ENCODE data around the gene GRWD1. TPM values are rescaled to one million over a fixed set of nuclear protein-coding genes. Genes with fewer than 3 reads are reported as not detected.

Gene GRWD1
- total and polyA plus RNA-seq, 7 donors, result 24.2 to 53.7 (median 42.0) TPM

DNA sequence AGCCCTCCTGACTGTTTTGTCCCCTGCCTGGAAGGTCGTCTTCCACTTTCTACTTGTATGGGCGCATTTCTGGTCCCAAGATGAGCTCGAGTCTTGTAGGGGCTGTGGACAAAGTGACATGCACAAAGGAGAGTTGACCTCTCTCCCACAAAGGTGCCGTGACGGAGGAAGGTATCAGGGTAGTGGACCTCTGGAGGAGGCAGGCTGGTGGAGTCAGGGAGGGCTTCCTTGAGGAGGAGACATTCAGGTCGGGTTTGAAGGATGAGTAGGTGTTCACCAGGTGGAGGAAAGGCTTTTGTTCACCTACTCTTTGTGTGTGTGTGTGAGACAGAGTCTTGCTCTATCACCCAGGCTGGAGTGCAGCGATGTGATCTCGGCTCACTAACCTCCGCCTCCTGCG is 25.1 kb downstream of the GRWD1 start:
- Histone ChIP-seq H3K4me3 (peak overlapping the region; percentile 91), H3K4me1 (peaks cover 12% of the 10 kb centered on the region), H3K27ac (no peak overlapping the region), H3K27me3 (ENCODE audit: insufficient read depth in 3 of 3, low read length in 2 of 3) (no peaks in the 10 kb centered on the region), H3K9me3 (no peaks in the 10 kb centered on the region), H3K36me3 (ENCODE audit: insufficient read depth in 1 of 2, low read depth in 1 of 2) (peaks cover 0 to 58% of the 10 kb centered on the region in 2 donors)
- ATAC-seq (no peak), DNase-seq (no peak)
- TF ChIP-seq, protein P1, sequence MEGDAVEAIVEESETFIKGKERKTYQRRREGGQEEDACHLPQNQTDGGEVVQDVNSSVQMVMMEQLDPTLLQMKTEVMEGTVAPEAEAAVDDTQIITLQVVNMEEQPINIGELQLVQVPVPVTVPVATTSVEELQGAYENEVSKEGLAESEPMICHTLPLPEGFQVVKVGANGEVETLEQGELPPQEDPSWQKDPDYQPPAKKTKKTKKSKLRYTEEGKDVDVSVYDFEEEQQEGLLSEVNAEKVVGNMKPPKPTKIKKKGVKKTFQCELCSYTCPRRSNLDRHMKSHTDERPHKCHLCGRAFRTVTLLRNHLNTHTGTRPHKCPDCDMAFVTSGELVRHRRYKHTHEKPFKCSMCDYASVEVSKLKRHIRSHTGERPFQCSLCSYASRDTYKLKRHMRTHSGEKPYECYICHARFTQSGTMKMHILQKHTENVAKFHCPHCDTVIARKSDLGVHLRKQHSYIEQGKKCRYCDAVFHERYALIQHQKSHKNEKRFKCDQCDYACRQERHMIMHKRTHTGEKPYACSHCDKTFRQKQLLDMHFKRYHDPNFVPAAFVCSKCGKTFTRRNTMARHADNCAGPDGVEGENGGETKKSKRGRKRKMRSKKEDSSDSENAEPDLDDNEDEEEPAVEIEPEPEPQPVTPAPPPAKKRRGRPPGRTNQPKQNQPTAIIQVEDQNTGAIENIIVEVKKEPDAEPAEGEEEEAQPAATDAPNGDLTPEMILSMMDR (IDR thresholded peaks at IDR 0.05), result no peak
- intact Hi-C loops (cut with DNase I), result no loop called here
- WGBS, 3 donors, result 89 to 94% (median 89%) methylated on average over 10 of the region's 10 CpGs

DNA sequence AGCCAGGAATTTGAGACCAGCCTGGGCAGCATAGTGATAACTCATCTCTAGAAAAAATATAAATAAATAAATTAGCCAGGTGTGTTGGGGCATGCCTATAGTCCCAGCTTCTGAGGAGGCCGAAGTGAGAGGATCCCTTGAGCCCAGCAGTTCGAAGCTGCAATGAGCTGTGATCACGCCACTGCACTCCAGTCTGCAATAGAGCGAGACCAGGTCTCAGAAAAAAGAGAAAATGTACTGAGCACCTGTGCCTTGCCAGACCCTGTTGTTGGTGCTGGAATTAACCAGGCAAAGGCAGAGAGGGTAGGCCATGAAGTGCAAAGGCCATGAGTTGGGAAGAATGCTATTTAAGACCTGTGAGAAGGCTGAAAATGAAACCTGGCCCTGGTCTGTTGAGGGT is 26.1 kb downstream of the GRWD1 start:
- peaks cover 0 to 68% of the 10 kb centered on the region in 2 donors for H3K36me3 ChIP-seq (ENCODE audit: insufficient read depth in 1 of 2, low read depth in 1 of 2)
- WGBS, 3 donors, result 93 to 96% (median 96%) methylated on average over 4 of the region's 4 CpGs
- no peaks in the 10 kb centered on the region for H3K9me3 ChIP-seq
- no peaks in the 10 kb centered on the region for H3K27me3 ChIP-seq (ENCODE audit: insufficient read depth in 3 of 3, low read length in 2 of 3)
- intact Hi-C loops (cut with DNase I), result no loop called here
- peaks cover 12% of the 10 kb centered on the region for H3K4me1 ChIP-seq
- ATAC-seq (no peak), DNase-seq (no peak)
- H3K4me3 ChIP-seq, result no peak overlapping the region
- TF ChIP-seq, protein P1 (IDR thresholded peaks at IDR 0.05), result no peak
- no peak overlapping the region for H3K27ac ChIP-seq

DNA sequence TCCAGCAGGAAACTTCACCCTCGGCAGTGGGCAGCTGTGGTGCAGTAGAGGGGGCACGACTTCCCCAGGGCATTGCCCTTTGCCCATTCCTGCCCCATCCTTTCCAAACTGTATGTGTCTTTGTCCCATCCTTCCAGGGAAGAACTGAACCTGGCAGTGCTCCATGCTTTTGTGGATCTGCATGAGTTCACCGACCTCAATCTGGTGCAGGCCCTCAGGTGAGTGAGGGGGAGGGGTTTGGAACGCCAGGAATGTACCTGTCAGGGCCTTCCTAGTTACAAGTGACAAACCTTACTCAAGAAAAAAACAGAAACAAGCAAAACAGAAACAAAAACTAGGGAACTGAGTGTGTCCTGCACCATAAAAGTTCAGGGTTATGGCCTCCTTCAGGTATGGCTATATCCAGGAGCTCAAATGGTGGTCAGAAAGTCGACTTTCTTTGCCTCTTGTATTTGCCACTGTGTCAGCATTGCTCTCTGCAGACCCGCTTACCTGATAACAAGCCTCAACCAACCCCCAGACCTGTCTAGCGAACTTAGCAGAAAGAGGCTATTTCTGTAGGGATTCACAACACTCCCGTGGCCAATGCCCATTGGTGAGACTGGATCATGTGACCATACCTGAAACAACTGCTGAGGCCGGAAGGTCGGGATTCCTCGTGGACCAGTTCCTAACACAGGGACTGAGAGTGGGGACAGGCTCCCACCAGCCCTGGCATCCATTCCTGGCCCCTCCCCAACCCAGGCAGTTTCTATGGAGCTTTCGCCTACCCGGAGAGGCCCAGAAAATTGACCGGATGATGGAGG is 27.6 kb downstream of the GRWD1 start:
- peaks cover 9% of the 10 kb centered on the region for H3K4me1 ChIP-seq
- no peaks in the 10 kb centered on the region for H3K9me3 ChIP-seq
- intact Hi-C loops (cut with DNase I), result no loop called here
- 85 to 88% (median 86%) methylated on average over 14 of the region's 14 CpGs for WGBS, 3 donors
- no peaks in the 10 kb centered on the region for H3K27me3 ChIP-seq (ENCODE audit: insufficient read depth in 3 of 3, low read length in 2 of 3)
- peaks cover 0 to 83% of the 10 kb centered on the region in 2 donors for H3K36me3 ChIP-seq (ENCODE audit: insufficient read depth in 1 of 2, low read depth in 1 of 2)
- TF ChIP-seq, protein P1 (IDR thresholded peaks at IDR 0.05), result no peak
- H3K27ac ChIP-seq, result no peak overlapping the region
- no peak overlapping the region for H3K4me3 ChIP-seq
- ATAC-seq (no peak), DNase-seq (no peak)

DNA sequence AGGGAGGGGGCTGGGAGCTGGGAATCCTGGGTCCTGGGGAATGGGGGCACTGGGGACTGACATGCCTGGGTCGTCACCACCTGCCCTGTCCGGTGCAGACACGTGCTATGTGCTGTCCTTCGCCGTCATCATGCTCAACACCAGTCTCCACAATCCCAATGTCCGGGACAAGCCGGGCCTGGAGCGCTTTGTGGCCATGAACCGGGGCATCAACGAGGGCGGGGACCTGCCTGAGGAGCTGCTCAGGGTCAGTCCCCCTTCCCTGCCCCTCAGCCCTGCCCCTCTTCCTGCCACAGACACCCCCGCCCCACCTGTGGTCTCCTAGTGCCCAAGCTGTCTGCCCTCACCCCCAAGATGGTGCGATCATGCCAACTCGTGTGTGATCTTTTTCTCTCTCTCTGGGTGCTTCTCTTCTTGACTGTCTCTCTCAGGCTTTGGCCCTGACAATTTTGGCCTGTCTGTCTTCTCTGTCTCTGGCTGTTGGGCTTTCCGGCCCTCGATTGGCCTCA is 28.4 kb downstream of the GRWD1 start:
- Histone ChIP-seq H3K36me3 (ENCODE audit: insufficient read depth in 1 of 2, low read depth in 1 of 2) (peaks cover 0 to 87% of the 10 kb centered on the region in 2 donors), H3K27me3 (ENCODE audit: insufficient read depth in 3 of 3, low read length in 2 of 3) (no peaks in the 10 kb centered on the region), H3K9me3 (no peaks in the 10 kb centered on the region), H3K4me1 (peaks cover 7% of the 10 kb centered on the region), H3K27ac (no peak overlapping the region), H3K4me3 (no peak overlapping the region)
- TF ChIP-seq, protein P1 (IDR thresholded peaks at IDR 0.05), result no peak
- ATAC-seq, result no peak
- intact Hi-C loops (cut with DNase I), result no loop called here
- no peak for DNase-seq
- WGBS, 3 donors, result 87 to 89% (median 89%) methylated on average over 16 of the region's 16 CpGs
